Spleen (tissue), 11 donors: ENCODE measurements around the gene ARFGEF2. TPM values are rescaled to one million over a fixed set of nuclear protein-coding genes. Genes with fewer than 3 reads are reported as not detected.
A peak's percentile ranks its signal among the peaks of the same experiment; 100 is the strongest.

ENCODE experiments used
- DNase-seq: peaks from one replicate; pipeline ENCODE4 v3.0.0-alpha.2; 2020
- H3K27ac ChIP-seq, 8 donors: fragments of 200-600 bp; sonication (generic) in 7 of 8; 1 replicate in 4 of 8; 2 replicates in 4 of 8; pipeline versions ENCODE4 v1.5.0 to v1.8.0; 2016 to 2021; ENCODE audit warnings: inconsistent platforms in 4 of 8, mild to moderate bottlenecking in 4 of 8, moderate library complexity in 1 of 8
- H3K27me3 ChIP-seq, 7 donors: fragments of 200-600 bp; sonication (generic) in 6 of 7; replicated peaks in 1 of 7; 1 replicate in 4 of 7; 2 replicates in 3 of 7; pipeline versions ENCODE4 v1.5.0 to v1.8.0; 2016 to 2021; ENCODE audit warnings: inconsistent platforms in 3 of 7, mild to moderate bottlenecking in 1 of 7
- H3K36me3 ChIP-seq, 6 donors: fragments of 200-600 bp; sonication (generic) in 5 of 6; 1 replicate in 4 of 6; 2 replicates in 2 of 6; pipeline versions ENCODE4 v1.5.0 to v1.8.0; 2016 to 2021; ENCODE audit warnings: inconsistent platforms in 2 of 6
- H3K4me1 ChIP-seq, 6 donors: fragments of 200-600 bp; sonication (generic) in 5 of 6; 1 replicate in 3 of 6; 2 replicates in 3 of 6; pipeline versions ENCODE4 v1.5.0 to v1.8.0; 2016 to 2021; ENCODE audit warnings: inconsistent platforms in 3 of 6
- H3K4me3 ChIP-seq, 8 donors: fragments of 200-600 bp; sonication (generic) in 7 of 8; 1 replicate in 4 of 8; 2 replicates in 4 of 8; pipeline versions ENCODE4 v1.5.0 to v1.8.0; 2016 to 2021; ENCODE audit warnings: inconsistent platforms in 4 of 8, mild to moderate bottlenecking in 4 of 8, moderate library complexity in 2 of 8
- H3K9me3 ChIP-seq, 8 donors: fragments of 200-600 bp; sonication (generic) in 7 of 8; 1 replicate in 4 of 8; 2 replicates in 4 of 8; pipeline versions ENCODE4 v1.5.0 to v1.8.0; 2016 to 2021; ENCODE audit warnings: inconsistent platforms in 4 of 8
- POLR2A ChIP-seq, 3 donors: fragments of 450-650 bp; IDR thresholded peaks; one replicate each; pipeline ENCODE4 v1.5.1; 2017; ENCODE audit warnings: antibody characterized with exemption in 3 of 3, mild to moderate bottlenecking in 1 of 3
- POLR2AphosphoS5 ChIP-seq, 3 donors: sonication (generic); formaldehyde crosslinking; IDR thresholded peaks; one replicate each; pipeline ENCODE4 v1.5.1; 2017; ENCODE audit warnings: antibody characterized with exemption in 3 of 3
- WGBS, 5 donors: extraction: QIAGEN DNeasy Blood & Tissue Kit in 3 of 5; methylation state at CpG; one replicate each; pipeline versions ENCODE4 v1.1.5 to v1.1.7; 2013 to 2018; 5-methylcytosine and 5-hydroxymethylcytosine counted together
- intact Hi-C: fragments of 100-400 bp; cut with DNase I; formaldehyde crosslinking; loops from one replicate; pipeline ENCODE4 v1.15.0; 2023; ENCODE audit warnings: low total_unique reads
- polyA plus RNA-seq, 3 donors: library from polyadenylated mRNA; stranded (reverse); fragments of 200-250 nt; gene quantifications; one replicate each; pipeline ENCODE4 v1.2.1, GENCODE V29; 2013
- total RNA-seq, 7 donors: library from RNA; depleted of rRNA in 3 of 7; stranded (reverse); fragments of >200 nt in 3 of 7; fragmentation: NEBNext Ultra II Directional in 4 of 7; extraction: Animal tissue kit (Norgen Biotek cat#: 25700) in 4 of 7; gene quantifications; one replicate each; pipeline versions ENCODE4 v1.1.0 to v1.2.1, GENCODE V29; 2016 to 2021
- TF ChIP-seq, protein P1 (sequence below), 11 experiments: fragments of 200-600 bp in 7 of 11; fragments of 450-650 bp in 4 of 11; sonication (generic) in 4 of 11; IDR thresholded peaks in 8 of 11; conservative IDR thresholded peaks in 3 of 11; 1 replicate in 7 of 11; 2 replicates in 4 of 11; pipeline versions ENCODE4 v1.4.0 to v1.8.0; 2016 to 2021; ENCODE audit warnings: antibody characterized with exemption in 11 of 11, inconsistent platforms in 4 of 11, mild to moderate bottlenecking in 1 of 11
- donor health status: healthy with polysubstance abuse.
- donor health status: DM: no; HTN: no; CAD: no; lungs with moderate emphysema.
- donor health status: DM: no; HTN: no; CAD: no.
- donor health status: Bipolar disorder and iron deficiency.
- donor health status: healthy.
- donor health status: DM: no; HTN: no; CAD: no.
- donor health status: DM: yes; HTN: yes; CAD: no.

Gene ARFGEF2
- total and polyA plus RNA-seq, 10 donors = 6.7 to 44.4 (median 40.8) TPM

DNA sequence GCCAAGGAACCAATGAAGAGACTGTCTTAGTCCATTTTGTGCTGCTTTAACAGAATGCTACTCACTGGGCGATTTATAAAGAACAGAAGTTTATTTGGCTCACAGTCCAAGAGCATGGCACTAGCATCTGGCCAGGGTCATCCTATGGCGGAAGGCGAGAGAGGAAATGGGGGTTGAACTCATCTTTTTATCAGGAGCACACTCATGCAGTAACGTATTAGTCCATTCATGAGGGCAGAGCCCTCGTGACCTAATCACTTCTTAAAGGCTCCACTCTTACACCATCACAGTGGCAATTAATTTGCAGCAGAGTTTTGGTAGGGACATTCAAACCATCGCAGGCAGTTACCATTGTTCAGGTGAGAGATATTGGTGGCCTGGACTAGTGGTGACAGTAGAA, 8.5 kb downstream of the ARFGEF2 start:
- intact Hi-C loops = no loop called here
- no peaks in the 10 kb centered on the region for H3K27me3 ChIP-seq
- TF ChIP-seq POLR2AphosphoS5 (IDR thresholded peaks at IDR 0.05) (peak in 1 of 3 donors; percentile 86), POLR2A (IDR thresholded peaks at IDR 0.05) (no peak)
- TF ChIP-seq, protein P1, sequence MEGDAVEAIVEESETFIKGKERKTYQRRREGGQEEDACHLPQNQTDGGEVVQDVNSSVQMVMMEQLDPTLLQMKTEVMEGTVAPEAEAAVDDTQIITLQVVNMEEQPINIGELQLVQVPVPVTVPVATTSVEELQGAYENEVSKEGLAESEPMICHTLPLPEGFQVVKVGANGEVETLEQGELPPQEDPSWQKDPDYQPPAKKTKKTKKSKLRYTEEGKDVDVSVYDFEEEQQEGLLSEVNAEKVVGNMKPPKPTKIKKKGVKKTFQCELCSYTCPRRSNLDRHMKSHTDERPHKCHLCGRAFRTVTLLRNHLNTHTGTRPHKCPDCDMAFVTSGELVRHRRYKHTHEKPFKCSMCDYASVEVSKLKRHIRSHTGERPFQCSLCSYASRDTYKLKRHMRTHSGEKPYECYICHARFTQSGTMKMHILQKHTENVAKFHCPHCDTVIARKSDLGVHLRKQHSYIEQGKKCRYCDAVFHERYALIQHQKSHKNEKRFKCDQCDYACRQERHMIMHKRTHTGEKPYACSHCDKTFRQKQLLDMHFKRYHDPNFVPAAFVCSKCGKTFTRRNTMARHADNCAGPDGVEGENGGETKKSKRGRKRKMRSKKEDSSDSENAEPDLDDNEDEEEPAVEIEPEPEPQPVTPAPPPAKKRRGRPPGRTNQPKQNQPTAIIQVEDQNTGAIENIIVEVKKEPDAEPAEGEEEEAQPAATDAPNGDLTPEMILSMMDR (IDR thresholded peaks at IDR 0.05 in 8 of 11, conservative IDR thresholded peaks at IDR 0.05 in 3 of 11) = no peak
- WGBS, 5 donors = 51 to 77% (median 55%) methylated on average over 6 of the region's 6 CpGs
- peaks cover 0 to 8% (median 0%) of the 10 kb centered on the region in 6 donors for H3K36me3 ChIP-seq
- H3K9me3 ChIP-seq = no peaks in the 10 kb centered on the region
- no peak for DNase-seq
- no peak overlapping the region for H3K4me3 ChIP-seq
- H3K27ac ChIP-seq = peak overlapping the region in 6 of 8 donors; percentile 61 to 81 (median 72)
- H3K4me1 ChIP-seq = peaks cover 22 to 91% (median 68%) of the 10 kb centered on the region in 6 donors

DNA sequence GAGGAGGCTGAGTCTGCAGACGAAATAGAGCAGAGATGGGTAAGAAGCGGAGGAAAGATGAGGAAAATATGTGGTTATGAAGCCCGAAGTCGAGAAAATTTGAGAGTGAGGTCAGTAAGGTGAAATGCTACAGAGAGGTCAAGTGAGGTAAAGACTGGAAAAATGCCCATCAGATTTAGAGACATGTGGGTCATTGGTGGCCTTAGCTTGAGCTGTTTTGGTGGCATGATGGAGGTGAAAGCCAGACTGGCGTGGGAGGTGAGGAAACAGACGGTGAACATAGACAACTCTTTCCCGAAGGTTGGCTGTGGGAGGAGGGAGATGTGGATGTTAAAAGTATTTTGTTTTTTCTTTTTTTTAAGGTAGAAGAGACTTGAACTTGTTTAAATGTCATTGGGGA, 9.4 kb downstream of the ARFGEF2 start:
- H3K27ac ChIP-seq = peak overlapping the region in 6 of 8 donors; percentile 3 to 81 (median 54)
- peaks cover 14 to 83% (median 60%) of the 10 kb centered on the region in 6 donors for H3K4me1 ChIP-seq
- intact Hi-C loops = no loop called here
- 71 to 85% (median 82%) methylated on average over 7 of the region's 7 CpGs for WGBS, 5 donors
- TF ChIP-seq POLR2A (IDR thresholded peaks at IDR 0.05) = no peak
- no peak for TF ChIP-seq POLR2AphosphoS5 (IDR thresholded peaks at IDR 0.05)
- TF ChIP-seq, protein P1 (IDR thresholded peaks at IDR 0.05 in 8 of 11, conservative IDR thresholded peaks at IDR 0.05 in 3 of 11) = no peak
- no peaks in the 10 kb centered on the region for H3K9me3 ChIP-seq
- H3K27me3 ChIP-seq = no peaks in the 10 kb centered on the region
- peaks cover 0 to 8% (median 0%) of the 10 kb centered on the region in 6 donors for H3K36me3 ChIP-seq
- no peak overlapping the region for H3K4me3 ChIP-seq
- no peak for DNase-seq

DNA sequence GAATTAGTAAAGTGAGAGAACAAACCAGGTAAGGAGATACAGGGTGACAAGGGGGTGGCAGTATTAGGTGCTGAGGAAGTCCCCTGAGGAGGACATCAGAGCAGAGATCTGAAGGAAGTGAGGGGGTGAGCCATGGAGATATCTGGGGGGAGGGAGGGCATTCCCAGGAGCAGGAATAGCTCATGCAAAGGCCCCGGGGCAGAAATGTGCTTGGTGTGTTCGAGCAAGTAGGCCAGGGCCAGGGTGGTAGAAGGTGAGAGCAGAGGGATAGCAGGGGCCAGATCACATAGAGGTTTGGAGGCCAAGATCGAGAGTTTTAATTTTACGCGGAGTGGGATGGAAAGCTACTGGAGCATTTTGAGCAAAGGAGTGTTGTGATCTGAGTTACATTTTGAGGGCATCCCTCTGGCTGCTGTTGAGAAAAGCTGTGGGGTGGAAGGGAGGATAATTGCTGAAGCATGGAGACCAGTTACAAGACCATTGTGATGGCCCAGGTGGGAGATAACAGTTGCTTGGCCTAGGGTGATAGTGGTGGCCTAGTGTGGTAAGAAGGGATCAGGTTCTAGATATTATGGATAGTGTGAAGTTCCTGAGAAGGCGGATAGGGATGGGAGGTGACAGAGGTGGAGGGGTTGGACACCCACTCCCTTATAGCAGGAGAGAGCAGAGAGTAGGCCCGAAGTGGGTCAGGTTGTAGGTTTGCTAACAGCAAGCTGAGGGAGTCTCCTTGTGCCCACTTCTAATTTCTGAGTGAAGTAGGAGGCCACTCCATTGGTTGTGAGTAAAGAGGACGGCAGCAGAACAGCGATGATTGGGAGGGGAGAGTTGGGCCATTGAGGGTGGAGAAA, 10.2 kb downstream of the ARFGEF2 start:
- H3K27ac ChIP-seq = no peak overlapping the region
- H3K9me3 ChIP-seq = no peaks in the 10 kb centered on the region
- peaks cover 0 to 8% (median 0%) of the 10 kb centered on the region in 6 donors for H3K36me3 ChIP-seq
- H3K27me3 ChIP-seq = no peaks in the 10 kb centered on the region
- peaks cover 7 to 77% (median 51%) of the 10 kb centered on the region in 6 donors for H3K4me1 ChIP-seq
- intact Hi-C loops = no loop called here
- no peak for DNase-seq
- H3K4me3 ChIP-seq = no peak overlapping the region
- 89 to 100% (median 95%) methylated on average over 9 of the region's 9 CpGs for WGBS, 5 donors
- TF ChIP-seq POLR2A (IDR thresholded peaks at IDR 0.05) = no peak
- TF ChIP-seq, protein P1 (IDR thresholded peaks at IDR 0.05 in 8 of 11, conservative IDR thresholded peaks at IDR 0.05 in 3 of 11) = no peak
- no peak for TF ChIP-seq POLR2AphosphoS5 (IDR thresholded peaks at IDR 0.05)

DNA sequence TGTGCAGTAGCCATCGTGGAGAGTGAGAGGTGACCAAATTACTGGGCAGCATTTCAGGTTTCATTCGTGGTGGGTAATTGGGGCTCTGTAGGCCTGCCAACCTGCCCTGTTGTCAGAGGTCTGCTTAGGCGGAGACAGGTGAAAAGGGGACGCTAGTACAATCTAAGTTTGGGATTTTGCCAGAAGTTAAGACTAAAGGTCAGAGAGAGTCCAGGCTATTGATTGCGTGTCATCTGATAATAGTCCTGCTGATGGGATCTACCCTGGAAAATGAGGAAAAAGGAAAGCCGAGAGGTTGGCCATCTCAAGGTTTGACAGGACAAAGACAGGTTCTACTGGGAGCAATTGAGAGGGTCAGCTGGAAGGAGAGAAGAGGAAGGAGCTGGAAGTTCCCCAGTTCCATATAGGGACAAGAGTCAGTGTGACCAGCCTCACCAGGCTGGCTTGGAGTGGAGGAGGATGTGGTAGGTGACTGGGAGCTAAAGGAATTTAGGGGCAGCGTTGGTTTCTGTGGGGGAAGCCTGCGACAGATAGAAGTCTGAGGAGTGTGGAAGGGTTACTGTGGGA, 10.9 kb downstream of the ARFGEF2 start:
- no peak for TF ChIP-seq POLR2A (IDR thresholded peaks at IDR 0.05)
- TF ChIP-seq POLR2AphosphoS5 (IDR thresholded peaks at IDR 0.05) = no peak
- TF ChIP-seq, protein P1 (IDR thresholded peaks at IDR 0.05 in 8 of 11, conservative IDR thresholded peaks at IDR 0.05 in 3 of 11) = no peak
- Histone ChIP-seq H3K4me1 (peaks cover 4 to 76% (median 47%) of the 10 kb centered on the region in 6 donors), H3K4me3 (no peak overlapping the region), H3K27me3 (no peaks in the 10 kb centered on the region), H3K9me3 (no peaks in the 10 kb centered on the region), H3K36me3 (peaks cover 0 to 13% (median 0%) of the 10 kb centered on the region in 6 donors), H3K27ac (no peak overlapping the region)
- 85 to 90% (median 88%) methylated on average over 8 of the region's 8 CpGs for WGBS, 5 donors
- no peak for DNase-seq
- intact Hi-C loops = no loop called here
